Measurements from ENCODE around the gene CIAO1. TPM values are rescaled to one million over a fixed set of nuclear protein-coding genes. Genes with fewer than 3 reads are reported as not detected.

Gene CIAO1
- total and polyA plus RNA-seq, 4 donors: 43.0 to 80.4 (median 47.0) TPM

DNA sequence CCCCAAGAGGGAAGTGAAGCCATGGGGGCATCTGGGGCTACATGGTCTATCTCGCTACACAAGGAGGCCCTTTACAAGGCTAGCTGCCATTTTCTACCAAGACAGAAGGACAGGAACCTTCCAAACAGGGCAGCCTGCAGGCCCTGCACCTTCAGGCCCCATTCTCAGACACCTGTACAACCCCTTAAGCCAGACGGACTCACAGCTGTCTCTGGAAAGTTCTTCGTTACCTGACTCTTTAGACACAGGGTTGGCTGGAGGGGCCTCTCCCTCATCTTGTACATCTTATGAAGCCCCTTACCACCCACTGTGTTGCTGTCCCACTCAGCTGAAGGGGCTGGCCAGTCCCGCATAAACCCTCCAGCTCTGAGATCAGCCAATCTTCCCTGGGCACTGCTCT is 17.4 kb upstream of the CIAO1 start:
- H3K27me3 ChIP-seq (ENCODE audit: control insufficient read depth in 4 of 4, insufficient read depth in 4 of 4, low read length in 3 of 4): no peaks in the 10 kb centered on the region
- peaks cover 4 to 18% (median 11%) of the 10 kb centered on the region in 4 donors for H3K36me3 ChIP-seq (ENCODE audit: control insufficient read depth in 4 of 4, insufficient read depth in 3 of 4, low read depth in 1 of 4, low read length in 3 of 4)
- H3K9me3 ChIP-seq (ENCODE audit: control insufficient read depth in 4 of 4, low read length in 3 of 4): no peaks in the 10 kb centered on the region
- H3K9ac ChIP-seq (ENCODE audit: low read depth in 1 of 2, low read length in 2 of 2): no peak overlapping the region
- H3K4me3 ChIP-seq (ENCODE audit: low read depth in 1 of 3, low read length in 3 of 3): no peak overlapping the region
- H3K4me1 ChIP-seq (ENCODE audit: control insufficient read depth in 4 of 4, insufficient read depth in 4 of 4, low read length in 3 of 4): peaks cover 0 to 24% (median 16%) of the 10 kb centered on the region in 4 donors
- DNase-seq (ENCODE audit: low spot score): no peak
- no peak overlapping the region for H3K27ac ChIP-seq (ENCODE audit: low read depth in 1 of 2, low read length in 2 of 2)
- TF ChIP-seq ZBTB33 (IDR thresholded peaks at IDR 0.05) (no peak), GABPA (IDR thresholded peaks at IDR 0.05 in 1 of 2, conservative IDR thresholded peaks at IDR 0.05 in 1 of 2) (no peak), FOXA1 (IDR thresholded peaks at IDR 0.05) (no peak), EGR1 (IDR thresholded peaks at IDR 0.05; ENCODE audit: low read depth in 2 of 2) (no peak), NR2F2 (IDR thresholded peaks at IDR 0.05) (no peak), FOXA2 (IDR thresholded peaks at IDR 0.05) (no peak), HNF4A (conservative IDR thresholded peaks at IDR 0.05) (no peak)
- TF ChIP-seq, protein P1, sequence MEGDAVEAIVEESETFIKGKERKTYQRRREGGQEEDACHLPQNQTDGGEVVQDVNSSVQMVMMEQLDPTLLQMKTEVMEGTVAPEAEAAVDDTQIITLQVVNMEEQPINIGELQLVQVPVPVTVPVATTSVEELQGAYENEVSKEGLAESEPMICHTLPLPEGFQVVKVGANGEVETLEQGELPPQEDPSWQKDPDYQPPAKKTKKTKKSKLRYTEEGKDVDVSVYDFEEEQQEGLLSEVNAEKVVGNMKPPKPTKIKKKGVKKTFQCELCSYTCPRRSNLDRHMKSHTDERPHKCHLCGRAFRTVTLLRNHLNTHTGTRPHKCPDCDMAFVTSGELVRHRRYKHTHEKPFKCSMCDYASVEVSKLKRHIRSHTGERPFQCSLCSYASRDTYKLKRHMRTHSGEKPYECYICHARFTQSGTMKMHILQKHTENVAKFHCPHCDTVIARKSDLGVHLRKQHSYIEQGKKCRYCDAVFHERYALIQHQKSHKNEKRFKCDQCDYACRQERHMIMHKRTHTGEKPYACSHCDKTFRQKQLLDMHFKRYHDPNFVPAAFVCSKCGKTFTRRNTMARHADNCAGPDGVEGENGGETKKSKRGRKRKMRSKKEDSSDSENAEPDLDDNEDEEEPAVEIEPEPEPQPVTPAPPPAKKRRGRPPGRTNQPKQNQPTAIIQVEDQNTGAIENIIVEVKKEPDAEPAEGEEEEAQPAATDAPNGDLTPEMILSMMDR (IDR thresholded peaks at IDR 0.05; ENCODE audit: low read depth, low read length, missing input control): no peak
- WGBS: 95% methylated on average over 4 of the region's 4 CpGs

DNA sequence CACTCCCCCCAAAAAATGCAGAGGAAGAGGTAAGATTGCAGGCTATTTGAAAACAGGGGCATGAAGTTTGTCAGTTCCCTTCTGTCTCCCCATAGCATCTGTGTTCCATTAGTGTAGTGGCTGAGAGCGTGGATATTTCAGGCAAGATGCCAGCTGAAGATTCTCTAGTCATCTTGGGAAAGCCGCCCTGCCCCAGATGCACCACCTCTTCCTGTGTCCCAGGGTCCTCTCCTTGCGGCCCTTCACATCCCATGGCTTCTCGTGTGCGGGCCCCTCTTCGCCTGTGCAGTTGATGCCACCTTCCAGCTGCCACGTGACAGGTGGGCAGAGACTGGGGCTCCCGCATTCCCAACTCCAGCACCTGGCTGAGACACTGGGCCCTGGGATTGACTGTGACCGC is 16.4 kb upstream of the CIAO1 start:
- Histone ChIP-seq H3K36me3 (ENCODE audit: control insufficient read depth in 4 of 4, insufficient read depth in 3 of 4, low read depth in 1 of 4, low read length in 3 of 4) (peaks cover 9 to 25% (median 16%) of the 10 kb centered on the region in 4 donors), H3K27ac (ENCODE audit: low read depth in 1 of 2, low read length in 2 of 2) (no peak overlapping the region), H3K27me3 (ENCODE audit: control insufficient read depth in 4 of 4, insufficient read depth in 4 of 4, low read length in 3 of 4) (no peaks in the 10 kb centered on the region), H3K9ac (ENCODE audit: low read depth in 1 of 2, low read length in 2 of 2) (no peak overlapping the region), H3K9me3 (ENCODE audit: control insufficient read depth in 4 of 4, low read length in 3 of 4) (no peaks in the 10 kb centered on the region), H3K4me1 (ENCODE audit: control insufficient read depth in 4 of 4, insufficient read depth in 4 of 4, low read length in 3 of 4) (peaks cover 0 to 24% (median 16%) of the 10 kb centered on the region in 4 donors), H3K4me3 (ENCODE audit: low read depth in 1 of 3, low read length in 3 of 3) (no peak overlapping the region)
- 92% methylated on average over 9 of the region's 9 CpGs for WGBS
- TF ChIP-seq TAF1 (conservative IDR thresholded peaks at IDR 0.05) (no peak), EGR1 (IDR thresholded peaks at IDR 0.05; ENCODE audit: low read depth in 2 of 2) (no peak), GABPA (IDR thresholded peaks at IDR 0.05 in 1 of 2, conservative IDR thresholded peaks at IDR 0.05 in 1 of 2) (no peak), FOXA2 (IDR thresholded peaks at IDR 0.05) (no peak), RXRA (IDR thresholded peaks at IDR 0.05) (no peak), HNF4A (conservative IDR thresholded peaks at IDR 0.05) (no peak), FOXA1 (IDR thresholded peaks at IDR 0.05) (no peak), YY1 (IDR thresholded peaks at IDR 0.05) (no peak)
- DNase-seq (ENCODE audit: low spot score): no peak

GRCh38 chr2:96250188-96250587 is 15.8 kb upstream of the CIAO1 start:
- Histone ChIP-seq H3K9ac (ENCODE audit: low read depth in 1 of 2, low read length in 2 of 2) (no peak overlapping the region), H3K36me3 (ENCODE audit: control insufficient read depth in 4 of 4, insufficient read depth in 3 of 4, low read depth in 1 of 4, low read length in 3 of 4) (peaks cover 9 to 25% (median 18%) of the 10 kb centered on the region in 4 donors), H3K9me3 (ENCODE audit: control insufficient read depth in 4 of 4, low read length in 3 of 4) (no peaks in the 10 kb centered on the region), H3K27me3 (ENCODE audit: control insufficient read depth in 4 of 4, insufficient read depth in 4 of 4, low read length in 3 of 4) (no peaks in the 10 kb centered on the region), H3K4me3 (ENCODE audit: low read depth in 1 of 3, low read length in 3 of 3) (no peak overlapping the region), H3K4me1 (ENCODE audit: control insufficient read depth in 4 of 4, insufficient read depth in 4 of 4, low read length in 3 of 4) (peaks cover 0 to 24% (median 16%) of the 10 kb centered on the region in 4 donors), H3K27ac (ENCODE audit: low read depth in 1 of 2, low read length in 2 of 2) (no peak overlapping the region)
- WGBS: 91% methylated on average over 6 of the region's 6 CpGs
- DNase-seq (ENCODE audit: low spot score): no peak
- TF ChIP-seq HNF4G (IDR thresholded peaks at IDR 0.05) (no peak), JUND (IDR thresholded peaks at IDR 0.05) (no peak), FOXA1 (IDR thresholded peaks at IDR 0.05) (no peak), MAX (IDR thresholded peaks at IDR 0.05) (no peak), ATF3 (IDR thresholded peaks at IDR 0.05) (no peak), REST (IDR thresholded peaks at IDR 0.05) (no peak), SP1 (IDR thresholded peaks at IDR 0.05) (no peak), HNF4A (conservative IDR thresholded peaks at IDR 0.05) (no peak), TAF1 (conservative IDR thresholded peaks at IDR 0.05) (no peak), YY1 (IDR thresholded peaks at IDR 0.05) (no peak), RAD21 (IDR thresholded peaks at IDR 0.05) (no peak), EGR1 (IDR thresholded peaks at IDR 0.05; ENCODE audit: low read depth in 2 of 2) (no peak)
- TF ChIP-seq, protein P1 (IDR thresholded peaks at IDR 0.05; ENCODE audit: low read depth, low read length, missing input control): no peak

Measured in liver (tissue), 9 donors.